Myometrial cell (primary cell): ENCODE measurements around the gene DCTN1. TPM values are rescaled to one million over a fixed set of nuclear protein-coding genes. Genes with fewer than 3 reads are reported as not detected.

ENCODE experiments used
- total RNA-seq: library from RNA; depleted of rRNA; stranded (reverse); fragments of >200 nt; gene quantifications from 2 replicates; pipeline ENCODE4 v1.2.3, GENCODE V29; 2015

DCTN1 gene
- total RNA-seq: 139 and 142 TPM in 2 replicates

GRCh38 chr2:74379851-74380789 is at the start of gene DCTN1:
TSS of gene DCTN1 (minus strand) at chr2:74380311. CDS start at chr2:74380037, 274 bp downstream.

GRCh38 chr2:74421221-74421870 is 41.2 kb upstream of the DCTN1 start, which contains the start of the genes C2orf81 and WDR54:
TSS of gene C2orf81 (minus strand) at chr2:74421619. CDS start at chr2:74421560, 59 bp downstream.
TSS of gene WDR54 (plus strand) at chr2:74421730. CDS start at chr2:74422154, 424 bp downstream.

GRCh38 chr2:74343316-74343715 is 36.8 kb downstream of the DCTN1 start, which contains the start of gene SLC4A5:
TSS of gene SLC4A5 (minus strand) at chr2:74343416. CDS start at chr2:74315023, 28,393 bp downstream.

Other genes with a start within 250 kb of the DCTN1 start
- 78.0 and 90.8 TPM in 2 replicates for gene BOLA3, start 232.4 kb downstream of the DCTN1 start, total RNA-seq
- gene MOB1A, start 201.4 kb downstream of the DCTN1 start, total RNA-seq: 79.2 and 99.7 TPM in 2 replicates
- 158 and 179 TPM in 2 replicates for gene MTHFD2, start 181.7 kb downstream of the DCTN1 start, total RNA-seq
- not detected in 2 replicates for gene SLC4A5, start 36.9 kb downstream of the DCTN1 start, total RNA-seq
- 2.8 and 7.5 TPM in 2 replicates for gene C2orf81, start 41.3 kb upstream of the DCTN1 start, total RNA-seq
- gene WDR54, start 41.4 kb upstream of the DCTN1 start, total RNA-seq: 54.2 and 63.1 TPM in 2 replicates
- gene RTKN, start 61.6 kb upstream of the DCTN1 start, total RNA-seq: 14.9 and 18.7 TPM in 2 replicates
- 3.0 and 18.2 TPM in 2 replicates for gene INO80B, start 74.8 kb upstream of the DCTN1 start, total RNA-seq
- gene WBP1, start 78.1 kb upstream of the DCTN1 start, total RNA-seq: 54.1 and 60.8 TPM in 2 replicates
- 102 and 123 TPM in 2 replicates for gene MOGS, start 85.1 kb upstream of the DCTN1 start, total RNA-seq
- 39.5 and 60.5 TPM in 2 replicates for gene MRPL53, start 92.4 kb upstream of the DCTN1 start, total RNA-seq
- gene CCDC142, start 102.7 kb upstream of the DCTN1 start, total RNA-seq: 8.4 and 11.7 TPM in 2 replicates
- 18.5 and 31.2 TPM in 2 replicates for gene TTC31, start 102.8 kb upstream of the DCTN1 start, total RNA-seq
- gene LBX2, start 119.3 kb upstream of the DCTN1 start, total RNA-seq: 1.7 and 4.1 TPM in 2 replicates
- 11.7 and 16.4 TPM in 2 replicates for gene PCGF1, start 127.4 kb upstream of the DCTN1 start, total RNA-seq
- not detected in 2 replicates for gene TLX2, start 134.1 kb upstream of the DCTN1 start, total RNA-seq
- 0.58 TPM in 1 of 2 replicates, not detected in the other for gene DQX1, start 145.9 kb upstream of the DCTN1 start, total RNA-seq
- gene AUP1, start 149.4 kb upstream of the DCTN1 start, total RNA-seq: 84.5 and 84.9 TPM in 2 replicates
- gene HTRA2, start 149.6 kb upstream of the DCTN1 start, total RNA-seq: 38.5 and 44.4 TPM in 2 replicates
- gene LOXL3, start 173.6 kb upstream of the DCTN1 start, total RNA-seq: 12.9 and 15.6 TPM in 2 replicates
- gene DOK1, start 174.4 kb upstream of the DCTN1 start, total RNA-seq: 23.9 and 30.3 TPM in 2 replicates